ENCODE data around the gene TINCR.

GRCh38 chr19:5545984-5546383 lies 21.8 kb downstream of the TINCR start:
- TF ChIP-seq, protein P1, sequence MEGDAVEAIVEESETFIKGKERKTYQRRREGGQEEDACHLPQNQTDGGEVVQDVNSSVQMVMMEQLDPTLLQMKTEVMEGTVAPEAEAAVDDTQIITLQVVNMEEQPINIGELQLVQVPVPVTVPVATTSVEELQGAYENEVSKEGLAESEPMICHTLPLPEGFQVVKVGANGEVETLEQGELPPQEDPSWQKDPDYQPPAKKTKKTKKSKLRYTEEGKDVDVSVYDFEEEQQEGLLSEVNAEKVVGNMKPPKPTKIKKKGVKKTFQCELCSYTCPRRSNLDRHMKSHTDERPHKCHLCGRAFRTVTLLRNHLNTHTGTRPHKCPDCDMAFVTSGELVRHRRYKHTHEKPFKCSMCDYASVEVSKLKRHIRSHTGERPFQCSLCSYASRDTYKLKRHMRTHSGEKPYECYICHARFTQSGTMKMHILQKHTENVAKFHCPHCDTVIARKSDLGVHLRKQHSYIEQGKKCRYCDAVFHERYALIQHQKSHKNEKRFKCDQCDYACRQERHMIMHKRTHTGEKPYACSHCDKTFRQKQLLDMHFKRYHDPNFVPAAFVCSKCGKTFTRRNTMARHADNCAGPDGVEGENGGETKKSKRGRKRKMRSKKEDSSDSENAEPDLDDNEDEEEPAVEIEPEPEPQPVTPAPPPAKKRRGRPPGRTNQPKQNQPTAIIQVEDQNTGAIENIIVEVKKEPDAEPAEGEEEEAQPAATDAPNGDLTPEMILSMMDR (conservative IDR thresholded peaks at IDR 0.05; ENCODE audit: low read length): no peak
- TF ChIP-seq EZH2phosphoT487 (IDR thresholded peaks at IDR 0.05; ENCODE audit: borderline replicate concordance, low read depth, low read length): no peak

All from OCI-LY7 (cell line).